ENCODE results near the gene MAZ. TPM values are rescaled to one million over a fixed set of nuclear protein-coding genes. Genes with fewer than 3 reads are reported as not detected.

The MAZ gene
- total and polyA plus RNA-seq, 4 donors: 94.9 to 170 (median 136) TPM

- ATAC-seq (ENCODE audit: insufficient read depth, low FRiP score) (no peak), DNase-seq (no peak)
- Histone ChIP-seq H3K27me3 (ENCODE audit: control insufficient read depth in 3 of 3, insufficient read depth in 3 of 3, low read length in 2 of 3) (no peaks in the 10 kb centered on the region), H3K9me3 (ENCODE audit: control insufficient read depth in 4 of 4, insufficient read depth in 3 of 4, low read length in 3 of 4) (no peaks in the 10 kb centered on the region), H3K27ac (ENCODE audit: low read depth in 1 of 2, low read length in 1 of 2) (peak overlapping the region in 1 of 2 donors; percentile 27), H3K36me3 (ENCODE audit: control insufficient read depth in 4 of 4, insufficient read depth in 4 of 4, low read length in 4 of 4) (peaks cover 0 to 65% (median 6%) of the 10 kb centered on the region in 4 donors), H3K4me1 (ENCODE audit: control insufficient read depth in 5 of 5, insufficient read depth in 5 of 5, low read length in 5 of 5) (peaks cover 0 to 12% (median 0%) of the 10 kb centered on the region in 5 donors), H3K4me3 (no peak overlapping the region), H3K9ac (ENCODE audit: insufficient read depth in 1 of 2, low read length in 2 of 2) (no peak overlapping the region)
- no peak for TF ChIP-seq CTCF (IDR thresholded peaks at IDR 0.05; ENCODE audit: control extremely low read depth, extremely low read depth)
- 76 to 90% methylated on average over 18 of the region's 18 CpGs for WGBS, 2 donors
Measured at GRCh38 chr16:29845656-29846055, 39.3 kb downstream of the MAZ start.

- Histone ChIP-seq H3K27ac (ENCODE audit: low read depth in 1 of 2, low read length in 1 of 2) (no peak overlapping the region), H3K36me3 (ENCODE audit: control insufficient read depth in 4 of 4, insufficient read depth in 4 of 4, low read length in 4 of 4) (peaks cover 0 to 42% (median 4%) of the 10 kb centered on the region in 4 donors), H3K27me3 (ENCODE audit: control insufficient read depth in 3 of 3, insufficient read depth in 3 of 3, low read length in 2 of 3) (no peaks in the 10 kb centered on the region), H3K4me1 (ENCODE audit: control insufficient read depth in 5 of 5, insufficient read depth in 5 of 5, low read length in 5 of 5) (peaks cover 0 to 12% (median 3%) of the 10 kb centered on the region in 5 donors), H3K9ac (ENCODE audit: insufficient read depth in 1 of 2, low read length in 2 of 2) (no peak overlapping the region), H3K4me3 (no peak overlapping the region), H3K9me3 (ENCODE audit: control insufficient read depth in 4 of 4, insufficient read depth in 3 of 4, low read length in 3 of 4) (no peaks in the 10 kb centered on the region)
- peak; percentile 55 for ATAC-seq (ENCODE audit: insufficient read depth, low FRiP score)
- peak; percentile 70 for TF ChIP-seq CTCF (IDR thresholded peaks at IDR 0.05; ENCODE audit: control extremely low read depth, extremely low read depth)
- WGBS, 2 donors: 46 to 47% methylated on average over 15 of the region's 15 CpGs
- DNase-seq: peak; percentile 34 to 55 (median 45)
Measured at GRCh38 chr16:29848420-29849297, 42.3 kb downstream of the MAZ start.

DNA sequence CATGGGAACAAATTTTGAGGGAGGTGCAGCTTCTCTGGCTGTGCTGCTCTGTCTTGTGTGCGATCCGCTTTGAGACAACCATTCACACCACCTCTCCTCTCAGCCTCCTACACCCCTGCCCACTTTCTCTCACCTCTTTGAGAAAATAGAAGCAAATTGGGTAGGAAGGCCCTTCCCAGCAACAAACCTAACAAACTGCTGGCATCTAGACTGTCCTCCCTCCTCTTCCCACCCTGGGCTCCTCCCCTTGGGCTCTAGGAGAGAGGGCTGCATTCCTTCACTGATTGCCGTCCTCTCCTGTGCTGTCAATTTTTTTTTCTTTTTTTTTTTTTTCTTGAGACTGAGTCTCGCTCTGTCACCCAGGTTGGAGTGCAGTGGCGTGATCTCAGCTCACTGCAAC is 43.2 kb downstream of the MAZ start:
- H3K4me1 ChIP-seq (ENCODE audit: control insufficient read depth in 5 of 5, insufficient read depth in 5 of 5, low read length in 5 of 5): peaks cover 0 to 12% (median 2%) of the 10 kb centered on the region in 5 donors
- ATAC-seq (ENCODE audit: insufficient read depth, low FRiP score) (no peak), DNase-seq (peak in 2 of 3 donors; percentile 20 to 30)
- 59 to 81% methylated on average over 5 of the region's 5 CpGs for WGBS, 2 donors
- no peaks in the 10 kb centered on the region for H3K9me3 ChIP-seq (ENCODE audit: control insufficient read depth in 4 of 4, insufficient read depth in 3 of 4, low read length in 3 of 4)
- H3K27ac ChIP-seq (ENCODE audit: low read depth in 1 of 2, low read length in 1 of 2): no peak overlapping the region
- H3K9ac ChIP-seq (ENCODE audit: insufficient read depth in 1 of 2, low read length in 2 of 2): no peak overlapping the region
- no peak overlapping the region for H3K4me3 ChIP-seq
- H3K36me3 ChIP-seq (ENCODE audit: control insufficient read depth in 4 of 4, insufficient read depth in 4 of 4, low read length in 4 of 4): peaks cover 0 to 34% (median 4%) of the 10 kb centered on the region in 4 donors
- no peak for TF ChIP-seq CTCF (IDR thresholded peaks at IDR 0.05; ENCODE audit: control extremely low read depth, extremely low read depth)
- no peaks in the 10 kb centered on the region for H3K27me3 ChIP-seq (ENCODE audit: control insufficient read depth in 3 of 3, insufficient read depth in 3 of 3, low read length in 2 of 3)

All from lung (tissue), 12 donors.